Kidney (tissue), 22 donors: Measurements from ENCODE around the gene MRRF. TPM values are rescaled to one million over a fixed set of nuclear protein-coding genes. Genes with fewer than 3 reads are reported as not detected.
A peak's percentile ranks its signal among the peaks of the same experiment; 100 is the strongest.

Experiments used
- DNase-seq, 5 donors: peaks; one replicate each; pipeline ENCODE4 v3.0.0-alpha.2; 2013 to 2020
- FAIRE-seq: peaks from 2 replicates; lab custom pipeline; 2012; peaks lifted over from hg19 to GRCh38; lab: Jason Lieb, UNC
- H3K27ac ChIP-seq, 2 donors: one replicate each; pipeline ENCODE4 v1.7.0; 2013; ENCODE audit warnings: low read depth in 2 of 2, low read length in 2 of 2, inconsistent platforms in 1 of 2
- H3K27me3 ChIP-seq: one replicate; pipeline ENCODE4 v1.7.1; 2013; ENCODE audit warnings: low read length, inconsistent platforms; ENCODE audit not compliant: control insufficient read depth, insufficient read depth
- H3K36me3 ChIP-seq, 3 donors: one replicate each; pipeline versions ENCODE4 v1.7.0 to v1.7.1; 2013; ENCODE audit warnings: low read length in 3 of 3, control low read depth in 1 of 3, inconsistent platforms in 1 of 3; ENCODE audit not compliant: insufficient read depth in 3 of 3, control insufficient read depth in 2 of 3
- H3K4me1 ChIP-seq, 3 donors: one replicate each; pipeline versions ENCODE4 v1.7.0 to v1.7.1; 2013; ENCODE audit warnings: low read length in 3 of 3, inconsistent platforms in 1 of 3, low read depth in 1 of 3; ENCODE audit not compliant: control insufficient read depth in 2 of 3, insufficient read depth in 2 of 3
- H3K4me3 ChIP-seq, 3 donors: one replicate each; pipeline versions ENCODE4 v1.7.0 to v1.8.1; 2013; ENCODE audit warnings: low read length in 3 of 3, control low read depth in 1 of 3, inconsistent platforms in 1 of 3
- H3K9ac ChIP-seq, 3 donors: one replicate each; pipeline versions ENCODE4 v1.7.0 to v1.7.1; 2013; ENCODE audit warnings: low read length in 3 of 3, control low read depth in 1 of 3, inconsistent platforms in 1 of 3
- H3K9me3 ChIP-seq, 3 donors: one replicate each; pipeline versions ENCODE4 v1.7.0 to v1.7.1; 2013; ENCODE audit warnings: low read length in 3 of 3, control low read depth in 1 of 3, inconsistent platforms in 1 of 3; ENCODE audit not compliant: control insufficient read depth in 2 of 3, insufficient read depth in 1 of 3
- CTCF ChIP-seq: IDR thresholded peaks from 3 replicates; pipeline ENCODE4 v1.5.1; 2012; ENCODE audit warnings: mild to moderate bottlenecking, moderate library complexity, borderline replicate concordance; ENCODE audit not compliant: insufficient read depth; ENCODE audit errors: extremely low read depth
- intact Hi-C: fragments of 100-400 bp; cut with DNase I; formaldehyde crosslinking; loops from one replicate; pipeline ENCODE4 v1.11.1; 2022
- long read RNA-seq, 10 donors: library from polyadenylated mRNA in 1 of 10; unstranded in 1 of 10; transcript quantifications; one replicate each; pipeline ENCODE4 v2.0.0 and lab custom pipeline, GENCODE V29; 2021 to 2026
- polyA plus RNA-seq: library from polyadenylated mRNA; stranded (reverse); fragments of 350-450 nt; fragmentation: Illumina TruSeq; extraction: RNeasy Lipid Tissue Mini Kit (QIAGEN cat#74804); gene quantifications from one replicate; pipeline ENCODE4 v1.2.3, GENCODE V29; 2014; ENCODE audit warnings: low read depth, low replicate concordance; ENCODE audit not compliant: insufficient read depth
- total RNA-seq: library from RNA; stranded (reverse); fragmentation: NEBNext Ultra II Directional; extraction: Animal tissue kit (Norgen Biotek cat#: 25700); gene quantifications from one replicate; pipeline ENCODE4 v1.2.1, GENCODE V29; 2021
- donor health status: control.
- donor health status: control.
- donor health status: control.
- donor health status: control.
- donor health status: control.
- donor health status: DM: yes; HTN: yes; CAD: no.
- donor health status: Normal renal cell carcinoma (clear cell type).

Gene MRRF
- total RNA-seq = 44.9 TPM
- 38.8 TPM for polyA plus RNA-seq
- long read RNA-seq, donor 1, full-length matches to known transcripts = 8 of 8 reads
- long read RNA-seq, donor 1, partial matches to known transcripts = 0 of 8 reads
- long read RNA-seq, donor 1, other reads (novel, unspliced or antisense) = 0 of 8 reads
- long read RNA-seq, donor 2, full-length matches to known transcripts = 6 of 6 reads
- long read RNA-seq, donor 2, partial matches to known transcripts = 0 of 6 reads
- long read RNA-seq, donor 2, other reads (novel, unspliced or antisense) = 0 of 6 reads
- long read RNA-seq, donor 3, full-length matches to known transcripts = 5 of 42 reads
- long read RNA-seq, donor 3, partial matches to known transcripts = 0 of 42 reads
- long read RNA-seq, donor 3, other reads (novel, unspliced or antisense) = 37 of 42 reads
- long read RNA-seq, donor 4, full-length matches to known transcripts = 5 of 5 reads
- long read RNA-seq, donor 4, partial matches to known transcripts = 0 of 5 reads
- long read RNA-seq, donor 4, other reads (novel, unspliced or antisense) = 0 of 5 reads
- long read RNA-seq, donor 5 = 0 reads
- long read RNA-seq, donor 6, full-length matches to known transcripts = 13 of 13 reads
- long read RNA-seq, donor 6, partial matches to known transcripts = 0 of 13 reads
- long read RNA-seq, donor 6, other reads (novel, unspliced or antisense) = 0 of 13 reads
- long read RNA-seq, donor 7, full-length matches to known transcripts = 16 of 28 reads
- long read RNA-seq, donor 7, partial matches to known transcripts = 1 of 28 reads
- long read RNA-seq, donor 7, other reads (novel, unspliced or antisense) = 11 of 28 reads
- long read RNA-seq, donor 8, full-length matches to known transcripts = 5 of 5 reads
- long read RNA-seq, donor 8, partial matches to known transcripts = 0 of 5 reads
- long read RNA-seq, donor 8, other reads (novel, unspliced or antisense) = 0 of 5 reads
- long read RNA-seq, donor 9, full-length matches to known transcripts = 1 of 1 reads
- long read RNA-seq, donor 9, partial matches to known transcripts = 0 of 1 reads
- long read RNA-seq, donor 9, other reads (novel, unspliced or antisense) = 0 of 1 reads
- long read RNA-seq, donor 10, full-length matches to known transcripts = 5 of 5 reads
- long read RNA-seq, donor 10, partial matches to known transcripts = 0 of 5 reads
- long read RNA-seq, donor 10, other reads (novel, unspliced or antisense) = 0 of 5 reads

DNA sequence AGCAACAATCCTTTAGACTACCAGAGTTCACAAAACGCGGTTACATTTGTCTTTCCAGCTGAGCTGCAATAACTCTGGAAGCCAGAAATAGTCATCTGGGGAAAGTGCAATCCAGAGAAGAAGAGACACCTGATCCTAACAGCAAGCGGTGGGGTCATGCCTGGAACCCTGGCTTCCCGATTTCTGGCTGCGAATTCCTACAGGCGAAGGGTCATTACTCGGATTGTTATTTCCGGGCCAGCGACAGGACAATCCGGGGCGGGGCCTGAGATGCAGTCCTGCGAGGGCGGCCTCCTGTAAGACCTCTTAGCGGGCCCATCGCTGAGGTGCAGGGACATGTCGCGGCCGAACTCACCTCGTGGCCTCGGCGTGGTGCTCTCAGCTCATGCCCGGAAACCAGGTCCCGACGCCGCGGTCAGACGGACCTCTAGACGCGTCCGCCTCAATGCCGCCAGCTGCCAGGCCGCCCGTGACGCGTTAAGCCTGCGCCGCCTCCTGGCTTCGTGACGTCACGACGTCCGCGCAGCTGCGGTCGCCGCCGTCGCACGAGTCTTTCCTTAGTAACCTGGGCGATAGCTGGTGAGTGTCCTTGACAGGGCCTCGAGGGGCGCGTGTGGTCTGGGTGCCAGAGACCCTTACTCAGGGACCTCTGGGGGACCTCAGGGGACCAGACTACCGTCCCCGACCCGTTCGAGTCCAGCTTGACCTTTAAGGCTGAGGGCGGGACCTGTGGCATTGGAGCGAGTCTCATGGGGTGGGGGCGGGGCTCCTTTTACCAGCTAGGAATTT lies at the start of gene MRRF, which contains the start of gene RBM18:
MRRF (plus strand) TSS at position 523 of the 789 bp plus-strand sequence. CDS start 6,010 bp downstream, outside the sequence.
RBM18 (minus strand) TSS at position 481 of the 789 bp plus-strand sequence. CDS start 3,348 bp downstream, outside the sequence.
- Histone ChIP-seq H3K9ac (peak within 1 kb of the TSS; percentile 90 to 96 (median 93)), H3K4me3 (peak within 1 kb of the TSS; percentile 89 to 98 (median 98)), H3K4me1 (peaks cover 5 to 25% (median 13%) of the 10 kb centered on the region in 3 donors), H3K9me3 (no peaks in the 10 kb centered on the region), H3K36me3 (peaks cover 0 to 8% (median under 1%) of the 10 kb centered on the region in 3 donors), H3K27me3 (no peaks in the 10 kb centered on the region), H3K27ac (peak within 1 kb of the TSS; percentile 97 to 98)
- no peak for FAIRE-seq
- intact Hi-C loops = no loop called here
- TF ChIP-seq CTCF = peak; percentile 5
- peak; percentile 93 to 97 (median 95) for DNase-seq

DNA sequence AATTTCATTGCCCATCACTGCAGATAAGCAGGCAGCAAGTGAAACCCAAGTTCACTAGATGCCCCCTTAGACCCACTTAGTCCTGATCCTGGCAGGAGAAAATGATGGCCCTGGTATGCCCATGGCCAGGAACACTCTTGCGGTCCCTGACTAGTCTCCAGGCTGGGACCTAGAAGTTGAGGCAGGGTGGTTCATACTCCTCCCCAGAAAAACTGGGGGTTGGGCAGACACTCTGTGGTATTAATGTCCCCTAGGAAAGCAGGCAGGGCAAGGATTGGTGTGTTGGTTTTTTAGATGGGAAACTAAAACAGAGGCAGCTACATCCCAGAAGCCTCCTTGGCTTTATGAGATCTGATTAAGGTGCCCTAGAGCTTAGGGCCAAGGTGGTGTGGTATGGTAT lies 49.0 kb upstream of the MRRF start:
- DNase-seq (peak in 1 of 5 donors; percentile 15), FAIRE-seq (no peak)
- no peak overlapping the region for H3K9ac ChIP-seq
- H3K4me1 ChIP-seq = peaks cover 0 to 19% (median 1%) of the 10 kb centered on the region in 3 donors
- no peak for TF ChIP-seq CTCF
- H3K36me3 ChIP-seq = no peaks in the 10 kb centered on the region
- H3K27ac ChIP-seq = no peak overlapping the region
- H3K27me3 ChIP-seq = peaks cover 83% of the 10 kb centered on the region
- H3K9me3 ChIP-seq = no peaks in the 10 kb centered on the region
- H3K4me3 ChIP-seq = no peak overlapping the region
- intact Hi-C loops = no loop called here
